Liver (tissue), 9 donors: ENCODE data around the gene GUCY1A1. TPM values are rescaled to one million over a fixed set of nuclear protein-coding genes. Genes with fewer than 3 reads are reported as not detected.

Experiments used
- DNase-seq: peaks from one replicate; pipeline ENCODE4 v3.0.0-alpha.2; 2017; ENCODE audit warnings: low spot score
- H3K27ac ChIP-seq, 2 donors: one replicate each; pipeline ENCODE4 v1.7.0; 2013; ENCODE audit warnings: inconsistent platforms in 2 of 2, low read length in 2 of 2, control low read depth in 1 of 2, low read depth in 1 of 2, mild to moderate bottlenecking in 1 of 2
- H3K27me3 ChIP-seq, 4 donors: one replicate each; pipeline versions ENCODE4 v1.6.1 to v1.7.0; 2013; ENCODE audit warnings: low read length in 3 of 4, inconsistent platforms in 1 of 4, mild to moderate bottlenecking in 1 of 4, moderate library complexity in 1 of 4; ENCODE audit not compliant: control insufficient read depth in 4 of 4, insufficient read depth in 4 of 4
- H3K36me3 ChIP-seq, 4 donors: one replicate each; pipeline versions ENCODE4 v1.6.1 to v1.7.0; 2013; ENCODE audit warnings: low read length in 3 of 4, mild to moderate bottlenecking in 3 of 4, low read depth in 1 of 4, moderate library complexity in 1 of 4; ENCODE audit not compliant: control insufficient read depth in 4 of 4, insufficient read depth in 3 of 4
- H3K4me1 ChIP-seq, 4 donors: one replicate each; pipeline versions ENCODE4 v1.6.1 to v1.7.0; 2013; ENCODE audit warnings: low read length in 3 of 4, mild to moderate bottlenecking in 3 of 4, moderate library complexity in 1 of 4; ENCODE audit not compliant: control insufficient read depth in 4 of 4, insufficient read depth in 4 of 4
- H3K4me3 ChIP-seq, 3 donors: one replicate each; pipeline versions ENCODE4 v1.6.1 to v1.7.0; 2013; ENCODE audit warnings: low read length in 3 of 3, control low read depth in 1 of 3, low read depth in 1 of 3, mild to moderate bottlenecking in 1 of 3
- H3K9ac ChIP-seq, 2 donors: one replicate each; pipeline ENCODE4 v1.7.0; 2013; ENCODE audit warnings: low read length in 2 of 2, mild to moderate bottlenecking in 2 of 2, moderate library complexity in 2 of 2, control low read depth in 1 of 2, low read depth in 1 of 2
- H3K9me3 ChIP-seq, 4 donors: one replicate each; pipeline versions ENCODE4 v1.6.1 to v1.7.0; 2013; ENCODE audit warnings: low read length in 3 of 4; ENCODE audit not compliant: control insufficient read depth in 4 of 4
- ATF3 ChIP-seq: IDR thresholded peaks from 2 replicates; pipeline ENCODE4 v1.6.1; 2016; ENCODE audit warnings: antibody characterized with exemption
- CTCF ChIP-seq: fragments of 150-350 bp; IDR thresholded peaks from 2 replicates; pipeline ENCODE4 v1.5.1; 2017; ENCODE audit warnings: improper control_type of control experiment, low read depth, low read length; ENCODE audit not compliant: missing input control
- EGR1 ChIP-seq, 2 donors: IDR thresholded peaks; 2 replicates each; pipeline ENCODE4 v1.6.1; 2016 to 2018; ENCODE audit warnings: antibody characterized with exemption in 2 of 2, low read depth in 2 of 2
- FOXA1 ChIP-seq: IDR thresholded peaks from 2 replicates; pipeline ENCODE4 v1.6.1; 2016; ENCODE audit warnings: antibody characterized with exemption
- FOXA2 ChIP-seq: IDR thresholded peaks from 2 replicates; pipeline ENCODE4 v1.6.1; 2016; ENCODE audit warnings: antibody characterized with exemption
- HNF4A ChIP-seq, 2 donors: conservative IDR thresholded peaks; 2 replicates each; pipeline ENCODE4 v1.6.1; 2016; ENCODE audit warnings: antibody characterized with exemption in 2 of 2, mild to moderate bottlenecking in 2 of 2
- HNF4G ChIP-seq: IDR thresholded peaks from 2 replicates; pipeline ENCODE4 v1.6.1; 2016; ENCODE audit warnings: antibody characterized with exemption
- JUND ChIP-seq, 2 donors: IDR thresholded peaks; 2 replicates each; pipeline ENCODE4 v1.6.1; 2016; ENCODE audit warnings: antibody characterized with exemption in 2 of 2
- MAX ChIP-seq: IDR thresholded peaks from 2 replicates; pipeline ENCODE4 v1.6.1; 2016; ENCODE audit warnings: antibody characterized with exemption
- NR2F2 ChIP-seq: IDR thresholded peaks from 2 replicates; pipeline ENCODE4 v1.6.1; 2016; ENCODE audit warnings: antibody characterized with exemption
- RAD21 ChIP-seq, 2 donors: IDR thresholded peaks; 2 replicates each; pipeline ENCODE4 v1.6.1; 2016; ENCODE audit warnings: antibody characterized with exemption in 2 of 2, mild to moderate bottlenecking in 2 of 2
- REST ChIP-seq: IDR thresholded peaks from 2 replicates; pipeline ENCODE4 v1.6.1; 2016; ENCODE audit warnings: antibody characterized with exemption, mild to moderate bottlenecking
- RXRA ChIP-seq, 2 donors: IDR thresholded peaks; 2 replicates each; pipeline ENCODE4 v1.6.1; 2017 to 2018; ENCODE audit warnings: antibody characterized with exemption in 2 of 2, mild to moderate bottlenecking in 1 of 2
- SP1 ChIP-seq: IDR thresholded peaks from 2 replicates; pipeline ENCODE4 v1.6.1; 2018; ENCODE audit warnings: antibody characterized with exemption, mild to moderate bottlenecking
- TAF1 ChIP-seq: conservative IDR thresholded peaks from 2 replicates; pipeline ENCODE4 v1.6.1; 2016; ENCODE audit warnings: antibody characterized with exemption, mild to moderate bottlenecking
- ZBTB33 ChIP-seq: IDR thresholded peaks from 2 replicates; pipeline ENCODE4 v1.6.1; 2016; ENCODE audit warnings: antibody characterized with exemption
- WGBS: extraction: QIAGEN DNeasy Blood & Tissue Kit; methylation state at CpG from one replicate; pipeline ENCODE4 v1.1.7; 2013; 5-methylcytosine and 5-hydroxymethylcytosine counted together
- polyA plus RNA-seq, 2 donors: library from polyadenylated mRNA; stranded (reverse) in 1 of 2; unstranded in 1 of 2; fragments of 200-250 nt in 1 of 2; fragments of >200 nt in 1 of 2; fragmentation: Nextera tagmentation in 1 of 2; extraction: Ambion mirVana in 1 of 2; gene quantifications; one replicate each; pipeline versions ENCODE4 v1.2.1 to v1.2.3, GENCODE V29; 2013 to 2015
- total RNA-seq, 2 donors: library from RNA; depleted of rRNA; stranded (reverse); fragments of >200 nt; gene quantifications; one replicate each; pipeline ENCODE4 v1.2.3, GENCODE V29; 2014
- donor health status: healthy.
- donor health status: healthy.
- donor health status: healthy.
- donor health status: healthy.
- donor health status: healthy.

GUCY1A1 gene
- total and polyA plus RNA-seq, 4 donors: 2.8 to 13.5 (median 7.6) TPM

GRCh38 chr4:155777971-155778735 lies 111.5 kb downstream of the GUCY1A1 start (continued):
- TF ChIP-seq REST: no peak
- TF ChIP-seq HNF4G: no peak
- peak; percentile 74 for TF ChIP-seq SP1
- TF ChIP-seq FOXA2: peak; percentile 97
- peak; percentile 63 to 67 for TF ChIP-seq HNF4A (conservative IDR thresholded peaks at IDR 0.05)
- TF ChIP-seq RAD21 (IDR thresholded peaks at IDR 0.05): peak in 1 of 2 donors; percentile 38
- TF ChIP-seq FOXA1: peak; percentile 97
- TF ChIP-seq EGR1 (IDR thresholded peaks at IDR 0.05; ENCODE audit: low read depth in 2 of 2): peak in 1 of 2 donors; percentile 15
- TF ChIP-seq RXRA (IDR thresholded peaks at IDR 0.05): peak; percentile 37 to 52
- TF ChIP-seq TAF1: no peak
- no peak for TF ChIP-seq NR2F2

GRCh38 chr4:155780775-155781174 lies 114.1 kb downstream of the GUCY1A1 start:
- 77% methylated on average over 1 of the region's 1 CpG for WGBS
- Histone ChIP-seq H3K4me1 (peaks cover 3 to 21% (median 12%) of the 10 kb centered on the region in 4 donors), H3K9ac (no peak overlapping the region), H3K9me3 (no peaks in the 10 kb centered on the region), H3K36me3 (no peaks in the 10 kb centered on the region), H3K4me3 (no peak overlapping the region), H3K27ac (no peak overlapping the region), H3K27me3 (no peaks in the 10 kb centered on the region)
- no peak for DNase-seq
- TF ChIP-seq TAF1: no peak
- TF ChIP-seq SP1: no peak
- no peak for TF ChIP-seq EGR1 (IDR thresholded peaks at IDR 0.05; ENCODE audit: low read depth in 2 of 2)
- no peak for TF ChIP-seq HNF4G
- no peak for TF ChIP-seq JUND (IDR thresholded peaks at IDR 0.05)

- 77% methylated on average over 4 of the region's 4 CpGs for WGBS
- Histone ChIP-seq H3K27me3 (no peaks in the 10 kb centered on the region), H3K9ac (no peak overlapping the region)
Measured at GRCh38 chr4:155781249-155781831, 114.7 kb downstream of the GUCY1A1 start.

More at GRCh38 chr4:155781249-155781831, 114.7 kb downstream of the GUCY1A1 start:
- TF ChIP-seq FOXA1 (no peak), MAX (no peak), CTCF (no peak), NR2F2 (no peak), ATF3 (no peak), HNF4A (conservative IDR thresholded peaks at IDR 0.05) (no peak), JUND (IDR thresholded peaks at IDR 0.05) (no peak), ZBTB33 (no peak), RAD21 (IDR thresholded peaks at IDR 0.05) (no peak), HNF4G (no peak), FOXA2 (no peak), REST (no peak), TAF1 (no peak)
- peaks cover 3 to 21% (median 12%) of the 10 kb centered on the region in 4 donors for H3K4me1 ChIP-seq
- no peak overlapping the region for H3K4me3 ChIP-seq
- DNase-seq: no peak
- no peaks in the 10 kb centered on the region for H3K9me3 ChIP-seq
- H3K27ac ChIP-seq: no peak overlapping the region
- no peaks in the 10 kb centered on the region for H3K36me3 ChIP-seq
